GM12874 (cell line): Measurements from ENCODE around the gene STK11.

ENCODE experiments used
- CTCF ChIP-seq: IDR thresholded peaks from 2 replicates; pipeline ENCODE4 v1.5.1; 2011; ENCODE audit warnings: low read depth, mild to moderate bottlenecking, control low read depth, low read length, moderate library complexity; ENCODE audit not compliant: insufficient read depth

STK11 gene

GRCh38 chr19:1253514-1254080, 48.0 kb downstream of the STK11 start:
- no peak for TF ChIP-seq CTCF

- no peak for TF ChIP-seq CTCF
Measured at GRCh38 chr19:1254081-1254527, 48.5 kb downstream of the STK11 start.

GRCh38 chr19:1254530-1255185, 49.1 kb downstream of the STK11 start:
- TF ChIP-seq CTCF: no peak

- TF ChIP-seq CTCF: no peak
Measured at GRCh38 chr19:1255186-1256161, 49.9 kb downstream of the STK11 start.

- TF ChIP-seq CTCF: no peak
Measured at GRCh38 chr19:1256646-1257474, 51.3 kb downstream of the STK11 start.

GRCh38 chr19:1257475-1258162, 52.0 kb downstream of the STK11 start:
- TF ChIP-seq CTCF: no peak
